ENCODE data around the gene BTBD9.
"Not testable (repeated sequence)": the region's sequence is repeated elsewhere in the genome, so short reads cannot be mapped to it uniquely, and the experiment has no call there.

The BTBD9 gene

GRCh38 chr6:38148606-38149005 lies 491.1 kb downstream of the BTBD9 start:
- no peak for DNase-seq (ENCODE audit: low read depth in 2 of 2)

GRCh38 chr6:38146734-38147027 lies 493.0 kb downstream of the BTBD9 start:
- DNase-seq (ENCODE audit: low read depth in 2 of 2), result no peak

GRCh38 chr6:38146021-38146733 lies 493.6 kb downstream of the BTBD9 start:
- no peak for DNase-seq (ENCODE audit: low read depth in 2 of 2)

GRCh38 chr6:38144365-38144945 lies 495.3 kb downstream of the BTBD9 start:
- DNase-seq (ENCODE audit: low read depth in 2 of 2), result no peak

- no peak for DNase-seq (ENCODE audit: low read depth in 2 of 2)
Observed at GRCh38 chr6:38143191-38144150, 496.3 kb downstream of the BTBD9 start.

- DNase-seq (ENCODE audit: low read depth in 2 of 2), result no peak
Observed at GRCh38 chr6:38142178-38142902, 497.4 kb downstream of the BTBD9 start.

- DNase-seq (ENCODE audit: low read depth in 2 of 2), result no peak
Observed at GRCh38 chr6:38141716-38142115, 498.0 kb downstream of the BTBD9 start.

GRCh38 chr6:38141085-38141484 lies 498.6 kb downstream of the BTBD9 start:
- no peak for DNase-seq (ENCODE audit: low read depth in 2 of 2)

GRCh38 chr6:38138374-38138773 lies 501.4 kb downstream of the BTBD9 start:
- DNase-seq (ENCODE audit: low read depth in 2 of 2), result no peak

GRCh38 chr6:38137608-38138265 lies 502.0 kb downstream of the BTBD9 start:
- no peak for DNase-seq (ENCODE audit: low read depth in 2 of 2)

- DNase-seq (ENCODE audit: low read depth in 2 of 2), result no peak
Observed at GRCh38 chr6:38136547-38136946, 503.2 kb downstream of the BTBD9 start.

- DNase-seq (ENCODE audit: low read depth in 2 of 2), result no peak
Observed at GRCh38 chr6:38134704-38135088, 505.0 kb downstream of the BTBD9 start.

- no peak for DNase-seq (ENCODE audit: low read depth in 2 of 2)
Observed at GRCh38 chr6:38133932-38134703, 505.6 kb downstream of the BTBD9 start.

- DNase-seq (ENCODE audit: low read depth in 2 of 2), result peak in 1 of 2 experiments; percentile 7
Observed at GRCh38 chr6:38131527-38131965, 508.2 kb downstream of the BTBD9 start.

GRCh38 chr6:38127284-38127683 lies 512.4 kb downstream of the BTBD9 start:
- no peak for DNase-seq (ENCODE audit: low read depth in 2 of 2)

- not testable (repeated sequence) for DNase-seq (ENCODE audit: low read depth in 2 of 2)
Observed at GRCh38 chr6:38124224-38124926, 515.4 kb downstream of the BTBD9 start.

- no peak for DNase-seq (ENCODE audit: low read depth in 2 of 2)
Observed at GRCh38 chr6:38119516-38119915, 520.2 kb downstream of the BTBD9 start.

- DNase-seq (ENCODE audit: low read depth in 2 of 2), result no peak
Observed at GRCh38 chr6:38118791-38119365, 520.9 kb downstream of the BTBD9 start.

Data from stimulated activated CD4-positive, alpha-beta T cell treated with anti-CD3 and anti-CD28 coated beads, Interleukin-12 subunit alpha, Interleukin-12 subunit beta, amount 100 ng/mL, for 24 hours (primary cell).